Sigmoid colon (tissue), 3 donors: ENCODE results near the gene FBXL4.

Experiments used
- CTCF ChIP-seq, 4 experiments: fragments of 450-650 bp in 3 of 4; fragments of 200-600 bp in 1 of 4; IDR thresholded peaks; one replicate each; pipeline ENCODE4 v1.5.1; 2016 to 2019; ENCODE audit warnings: antibody characterized with exemption in 4 of 4, mild to moderate bottlenecking in 3 of 4, moderate library complexity in 2 of 4
- POLR2A ChIP-seq, 2 donors: fragments of 450-650 bp; IDR thresholded peaks; one replicate each; pipeline ENCODE4 v1.6.1; 2016; ENCODE audit warnings: antibody characterized with exemption in 2 of 2, mild to moderate bottlenecking in 2 of 2, moderate library complexity in 2 of 2

- no peak for TF ChIP-seq POLR2A (IDR thresholded peaks at IDR 0.05)
- TF ChIP-seq CTCF (IDR thresholded peaks at IDR 0.05), result no peak
Measured at GRCh38 chr6:98992535-98992934, 44.8 kb upstream of the FBXL4 start.
